ENCODE results near the gene PDLIM1. TPM values are rescaled to one million over a fixed set of nuclear protein-coding genes. Genes with fewer than 3 reads are reported as not detected.
"Not testable (repeated sequence)": the region's sequence is repeated elsewhere in the genome, so short reads cannot be mapped to it uniquely, and the experiment has no call there.

PDLIM1 gene
- total RNA-seq, 3 donors from 2014 or later = 0.66 to 2.8 (median 1.2) TPM

DNA sequence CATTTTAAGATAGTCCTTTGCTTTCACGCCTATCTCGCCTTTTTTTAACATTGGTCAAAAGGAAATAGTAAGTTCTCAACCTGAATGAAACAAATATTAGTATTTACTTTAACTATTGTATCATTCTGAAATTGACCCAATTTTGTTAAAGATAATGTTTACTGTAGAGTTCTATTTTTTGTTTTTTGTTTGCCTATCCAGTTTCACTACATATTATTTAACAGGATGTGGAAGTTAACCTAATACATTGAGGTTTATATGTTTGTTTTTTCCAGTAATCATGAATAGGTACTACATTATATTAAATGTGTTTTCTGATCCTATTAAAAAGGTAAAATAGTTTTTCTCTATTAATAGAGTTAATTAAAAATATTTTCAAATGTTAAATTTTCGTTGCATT lies 70.3 kb downstream of the PDLIM1 start:
- no peak overlapping the region for H3K4me3 Mint-ChIP-seq
- H3K27me3 Mint-ChIP-seq (ENCODE audit: low read depth) = peaks cover 3% of the 10 kb centered on the region
- no peak for ATAC-seq
- H3K4me1 Mint-ChIP-seq (ENCODE audit: low read depth) = no peaks in the 10 kb centered on the region
- peaks cover 5% of the 10 kb centered on the region for H3K9me3 Mint-ChIP-seq
- DNase-seq = no peak
- peaks cover 1% of the 10 kb centered on the region for H3K36me3 Mint-ChIP-seq (ENCODE audit: insufficient read depth)

DNA sequence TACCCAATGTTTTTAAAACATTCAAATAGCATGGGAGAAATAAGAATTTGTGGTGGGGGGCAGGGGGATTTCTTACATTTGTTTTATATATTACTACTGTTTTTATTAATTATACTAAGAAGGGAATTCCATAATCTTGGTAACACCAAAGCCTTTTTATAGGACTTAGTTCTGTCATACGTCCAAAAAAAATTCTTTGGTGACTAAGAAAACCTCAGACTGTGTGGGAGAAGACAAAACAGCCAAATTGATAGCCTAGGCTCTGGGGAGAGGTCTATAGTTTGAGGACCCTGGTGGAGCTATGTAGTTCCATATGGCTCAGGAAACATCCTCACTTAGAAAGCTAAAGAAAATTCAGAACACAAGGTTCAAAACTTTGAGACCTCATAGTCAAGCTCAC lies 73.3 kb downstream of the PDLIM1 start:
- DNase-seq (no peak), ATAC-seq (no peak)
- Mint-ChIP-seq H3K4me3 (no peak overlapping the region), H3K36me3 (ENCODE audit: insufficient read depth) (peaks cover 1% of the 10 kb centered on the region), H3K4me1 (ENCODE audit: low read depth) (no peaks in the 10 kb centered on the region), H3K9me3 (peaks cover 5% of the 10 kb centered on the region), H3K27me3 (ENCODE audit: low read depth) (peaks cover 3% of the 10 kb centered on the region)

DNA sequence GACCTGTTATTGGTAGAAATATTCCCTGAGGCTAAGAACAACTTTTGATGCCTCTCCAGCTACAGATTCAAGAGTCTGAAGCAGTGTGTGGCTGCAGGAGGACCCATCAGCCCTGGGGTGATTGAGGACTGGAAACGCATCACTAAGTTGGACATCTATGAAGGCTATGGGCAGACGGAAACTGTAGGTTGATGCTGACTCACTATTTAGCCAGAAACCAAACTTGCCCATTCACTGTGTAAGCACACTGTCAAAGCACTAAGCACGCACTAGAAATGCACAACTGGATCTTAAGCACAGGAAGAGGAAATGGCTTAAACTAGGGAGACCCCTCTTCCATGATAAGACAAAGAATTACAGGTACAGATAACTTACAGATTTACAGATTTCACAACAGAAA lies 76.0 kb downstream of the PDLIM1 start:
- Mint-ChIP-seq H3K9me3 (peaks cover 5% of the 10 kb centered on the region), H3K27me3 (ENCODE audit: low read depth) (peaks cover 3% of the 10 kb centered on the region), H3K36me3 (ENCODE audit: insufficient read depth) (peaks cover 1% of the 10 kb centered on the region), H3K4me1 (ENCODE audit: low read depth) (no peaks in the 10 kb centered on the region), H3K4me3 (no peak overlapping the region)
- DNase-seq (no peak), ATAC-seq (no peak)

DNA sequence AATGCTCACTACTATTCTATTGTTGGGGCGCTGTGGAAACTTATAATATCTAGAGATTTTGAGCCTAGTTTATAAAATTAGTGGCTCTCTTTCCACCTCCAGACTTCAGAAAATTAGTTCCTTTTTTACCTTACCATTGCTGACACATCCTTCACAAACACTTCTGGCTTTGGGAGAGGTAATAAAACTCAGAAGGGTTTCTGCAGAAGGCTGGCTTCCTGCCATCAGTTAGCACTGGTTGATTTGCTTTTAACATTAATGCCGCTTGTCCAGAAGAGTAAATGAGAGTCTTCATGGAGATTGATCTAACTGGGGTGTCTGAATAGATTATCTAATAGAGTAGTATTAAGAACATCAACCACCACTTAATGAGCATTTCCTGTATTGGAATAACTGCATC lies 76.4 kb downstream of the PDLIM1 start:
- H3K27me3 Mint-ChIP-seq (ENCODE audit: low read depth) = peaks cover 3% of the 10 kb centered on the region
- H3K4me3 Mint-ChIP-seq = no peak overlapping the region
- no peaks in the 10 kb centered on the region for H3K4me1 Mint-ChIP-seq (ENCODE audit: low read depth)
- H3K36me3 Mint-ChIP-seq (ENCODE audit: insufficient read depth) = peaks cover 1% of the 10 kb centered on the region
- DNase-seq = no peak
- peaks cover 5% of the 10 kb centered on the region for H3K9me3 Mint-ChIP-seq
- no peak for ATAC-seq

DNA sequence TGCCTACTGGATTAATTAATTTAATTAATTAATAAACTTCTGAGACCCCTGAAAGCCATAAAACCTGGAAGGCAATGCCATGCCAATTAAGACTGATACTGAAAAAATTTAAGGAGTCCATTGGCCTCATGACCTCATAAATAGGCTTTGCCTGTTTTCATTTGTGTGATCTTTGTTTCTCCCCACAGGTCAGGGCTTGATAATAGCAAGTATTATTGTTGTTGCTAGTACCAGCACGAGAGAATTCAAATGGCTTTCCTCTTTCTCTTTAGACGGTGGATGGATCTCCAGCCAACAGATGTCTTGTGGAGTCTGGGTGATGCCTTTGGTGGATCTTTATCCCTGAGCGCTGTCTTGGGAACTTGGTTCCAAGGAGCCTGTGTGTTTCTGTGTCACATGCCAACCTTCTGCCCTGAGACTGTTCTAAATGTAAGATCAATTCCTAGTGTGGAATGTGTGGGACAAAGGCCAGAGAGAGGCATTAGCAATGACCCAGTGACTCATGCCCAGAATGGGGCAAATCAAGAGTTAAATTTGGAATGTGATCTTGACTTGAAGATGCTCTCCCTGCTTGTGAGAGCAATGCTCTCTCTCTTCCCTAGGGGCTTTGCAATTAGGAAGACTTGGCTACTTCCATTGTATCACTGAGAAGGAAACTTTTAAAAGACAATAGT lies 79.1 kb downstream of the PDLIM1 start:
- Mint-ChIP-seq H3K4me1 (ENCODE audit: low read depth) (no peaks in the 10 kb centered on the region), H3K27me3 (ENCODE audit: low read depth) (peaks cover 3% of the 10 kb centered on the region), H3K4me3 (no peak overlapping the region), H3K36me3 (ENCODE audit: insufficient read depth) (peaks cover 1% of the 10 kb centered on the region), H3K9me3 (peaks cover 5% of the 10 kb centered on the region)
- DNase-seq = no peak
- ATAC-seq = no peak

DNA sequence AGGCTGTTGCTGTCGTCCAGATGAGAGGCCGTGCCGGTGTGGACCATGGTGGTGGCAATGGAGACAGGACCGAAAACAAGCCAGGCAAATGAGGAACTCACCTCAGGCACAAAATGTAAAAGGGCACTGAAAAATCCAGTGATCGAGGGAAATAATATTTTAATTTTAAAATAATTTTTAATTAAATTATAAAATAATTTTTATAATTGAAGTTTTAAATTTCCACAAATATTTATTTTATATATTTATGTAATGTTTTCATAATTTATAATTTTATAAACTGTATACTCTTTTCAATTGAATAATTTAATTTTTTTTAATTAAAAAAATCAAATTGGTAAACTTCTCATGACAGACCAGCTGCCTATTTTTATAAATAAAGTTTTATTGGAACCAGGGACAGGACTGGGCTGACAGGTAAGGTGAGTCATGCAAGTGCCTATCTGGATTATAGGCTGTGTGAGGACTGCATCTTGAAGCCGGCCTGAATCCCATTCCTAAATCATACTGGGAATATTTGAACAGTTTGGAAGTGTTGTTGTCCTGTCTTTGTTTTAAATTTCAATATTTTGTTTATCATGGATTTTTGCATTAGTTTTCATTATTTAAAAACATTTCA lies 81.2 kb downstream of the PDLIM1 start:
- H3K9me3 Mint-ChIP-seq = no peaks in the 10 kb centered on the region
- no peaks in the 10 kb centered on the region for H3K4me1 Mint-ChIP-seq (ENCODE audit: low read depth)
- no peak overlapping the region for H3K4me3 Mint-ChIP-seq
- H3K27me3 Mint-ChIP-seq (ENCODE audit: low read depth) = peaks cover 3% of the 10 kb centered on the region
- DNase-seq = no peak
- no peak for ATAC-seq
- H3K36me3 Mint-ChIP-seq (ENCODE audit: insufficient read depth) = no peaks in the 10 kb centered on the region

DNA sequence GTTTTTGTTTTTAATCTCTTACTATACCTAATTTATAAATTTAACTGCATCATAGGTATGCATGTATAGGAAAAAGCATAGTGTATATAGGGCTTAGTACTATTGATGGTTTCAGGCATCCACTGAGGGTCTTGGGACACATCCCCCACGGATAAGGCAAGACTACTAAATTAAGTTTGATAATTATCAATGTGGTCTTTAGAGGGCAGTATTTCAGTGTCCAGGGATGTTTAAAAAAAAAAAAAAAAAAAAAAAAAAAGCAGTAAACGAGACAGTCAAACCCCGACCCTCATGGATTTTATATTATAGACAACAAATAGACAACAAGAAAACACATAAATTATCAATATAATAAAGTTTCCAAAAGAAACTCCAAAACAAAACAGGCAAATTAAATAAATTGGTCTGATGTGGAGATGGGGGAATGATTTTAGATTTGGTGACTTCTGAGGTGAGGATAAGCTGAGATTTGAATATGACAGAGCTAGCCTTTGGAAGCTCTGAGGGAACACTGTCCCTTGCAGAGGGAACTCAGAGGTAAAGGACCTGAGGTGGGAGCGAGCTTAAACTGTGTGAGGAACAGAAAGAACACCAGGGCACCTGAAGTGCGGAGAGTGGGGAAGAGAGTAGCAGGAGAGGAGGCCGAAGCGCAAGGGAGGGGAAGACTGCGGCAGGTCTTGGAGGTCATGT lies 82.0 kb downstream of the PDLIM1 start:
- ATAC-seq = no peak
- no peaks in the 10 kb centered on the region for H3K4me1 Mint-ChIP-seq (ENCODE audit: low read depth)
- no peaks in the 10 kb centered on the region for H3K36me3 Mint-ChIP-seq (ENCODE audit: insufficient read depth)
- no peak overlapping the region for H3K4me3 Mint-ChIP-seq
- H3K9me3 Mint-ChIP-seq = no peaks in the 10 kb centered on the region
- H3K27me3 Mint-ChIP-seq (ENCODE audit: low read depth) = peaks cover 3% of the 10 kb centered on the region
- no peak for DNase-seq

DNA sequence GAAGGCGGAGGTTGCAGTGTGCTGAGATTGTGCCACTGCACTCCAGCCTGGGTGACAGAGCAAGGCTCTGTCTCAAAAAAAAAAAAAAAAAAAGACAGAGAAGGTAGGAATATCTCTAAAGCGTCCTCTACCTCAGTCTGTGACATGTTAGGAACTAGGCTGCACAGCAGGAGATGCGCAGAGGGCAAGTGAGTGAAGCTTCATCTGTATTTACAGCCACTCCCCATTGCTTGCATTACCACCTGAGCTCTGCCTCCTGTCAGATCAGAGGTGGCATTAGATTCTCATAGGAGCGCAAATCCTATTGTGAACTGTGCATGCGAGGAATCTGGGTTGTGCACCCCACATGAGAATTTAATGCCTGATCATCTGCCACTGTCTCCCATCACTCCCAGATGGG lies 87.9 kb downstream of the PDLIM1 start:
- not testable (repeated sequence) for H3K4me3 Mint-ChIP-seq; ATAC-seq; H3K36me3 Mint-ChIP-seq (ENCODE audit: insufficient read depth); H3K4me1 Mint-ChIP-seq (ENCODE audit: low read depth); H3K9me3 Mint-ChIP-seq; DNase-seq; H3K27me3 Mint-ChIP-seq (ENCODE audit: low read depth)

DNA sequence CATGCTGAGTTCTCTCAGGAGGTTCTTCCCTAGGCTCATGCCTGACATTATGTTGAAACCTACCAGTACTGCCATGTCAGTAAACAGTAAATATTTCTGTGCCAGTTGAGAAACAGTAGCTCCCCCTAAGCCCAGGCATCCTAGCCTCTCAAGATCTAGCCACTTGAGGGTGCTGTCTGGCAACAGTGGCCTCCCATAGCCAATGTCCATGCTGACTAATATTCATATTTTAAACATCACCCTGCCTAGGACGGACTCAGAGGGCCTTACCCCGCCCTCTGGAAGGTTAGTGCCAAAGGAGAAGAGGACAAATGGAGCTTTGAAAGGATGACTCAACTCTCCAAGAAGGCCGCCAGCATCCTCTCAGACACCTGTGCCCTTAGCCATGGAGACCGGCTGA lies 89.1 kb downstream of the PDLIM1 start:
- ATAC-seq (no peak), DNase-seq (no peak)
- Mint-ChIP-seq H3K27me3 (ENCODE audit: low read depth) (no peaks in the 10 kb centered on the region), H3K9me3 (peaks cover 6% of the 10 kb centered on the region), H3K4me3 (no peak overlapping the region), H3K4me1 (ENCODE audit: low read depth) (no peaks in the 10 kb centered on the region), H3K36me3 (ENCODE audit: insufficient read depth) (no peaks in the 10 kb centered on the region)

DNA sequence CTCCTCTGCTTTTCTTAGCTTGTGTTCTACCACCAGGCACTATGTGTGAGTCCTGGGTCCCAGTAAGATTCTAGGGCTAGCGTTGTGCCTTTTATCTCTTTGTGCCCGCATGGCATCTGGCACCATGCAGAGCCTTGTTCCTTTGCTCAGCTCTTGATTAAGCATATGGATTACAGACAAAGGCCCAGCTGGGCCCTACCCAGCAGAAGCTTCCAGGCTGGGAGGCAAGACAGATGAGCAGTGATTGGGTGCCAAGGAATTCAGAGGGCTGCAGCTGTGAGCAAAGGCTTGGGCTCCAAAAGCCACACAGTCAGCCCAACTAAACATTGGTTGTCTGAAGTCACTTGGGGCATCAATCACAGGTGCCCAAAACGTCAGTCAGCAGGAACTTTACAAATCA lies 94.8 kb downstream of the PDLIM1 start:
- DNase-seq (no peak), ATAC-seq (no peak)
- H3K36me3 Mint-ChIP-seq (ENCODE audit: insufficient read depth) = no peaks in the 10 kb centered on the region
- H3K4me3 Mint-ChIP-seq = no peak overlapping the region
- no peaks in the 10 kb centered on the region for H3K4me1 Mint-ChIP-seq (ENCODE audit: low read depth)
- peaks cover 3% of the 10 kb centered on the region for H3K27me3 Mint-ChIP-seq (ENCODE audit: low read depth)
- peaks cover 6% of the 10 kb centered on the region for H3K9me3 Mint-ChIP-seq

DNA sequence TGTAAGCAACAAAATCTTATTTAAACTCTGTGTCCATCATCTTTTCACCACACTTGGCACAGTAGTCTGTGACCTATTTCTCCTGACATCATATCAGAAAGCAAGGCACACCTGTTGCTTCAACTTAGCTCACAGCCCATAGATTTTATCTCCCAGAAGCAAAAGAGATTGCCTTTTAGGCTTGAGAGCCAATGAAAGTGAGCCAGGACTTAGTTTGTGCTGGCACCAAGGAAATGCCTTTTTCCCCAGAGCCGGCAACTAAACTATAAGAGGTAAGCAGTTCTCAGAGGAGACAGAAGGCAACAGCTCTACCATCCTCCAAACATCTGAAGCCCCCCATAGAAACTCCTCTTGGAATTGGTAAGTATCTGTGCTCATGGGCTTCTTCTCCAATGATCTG lies 96.9 kb downstream of the PDLIM1 start, which contains the start of gene ACSM6:
TSS of gene ACSM6 (plus strand) at position 295 of the 400 bp plus-strand sequence. CDS start 248 bp downstream, outside the sequence.
- no peak within 1 kb of the TSS for H3K4me3 Mint-ChIP-seq

DNA sequence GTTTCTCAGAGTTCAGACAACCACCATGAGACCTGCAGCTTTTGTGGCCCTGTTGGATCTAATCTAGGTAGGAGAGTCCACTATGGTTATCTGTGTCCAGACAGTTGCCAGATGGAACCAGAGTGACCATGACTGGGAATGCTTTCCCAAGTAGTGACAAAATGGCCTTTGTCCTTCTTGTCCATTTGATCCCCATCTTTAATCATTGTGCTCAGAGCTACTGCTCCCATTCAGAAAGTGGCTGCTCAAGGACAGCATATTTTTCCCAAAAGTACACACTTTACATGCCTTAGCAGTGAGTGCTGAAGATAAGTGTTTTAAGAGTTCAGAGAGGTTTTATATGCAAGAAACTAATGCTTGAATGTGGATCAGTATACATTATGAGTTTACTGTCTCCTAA lies 102.2 kb downstream of the PDLIM1 start:
- H3K36me3 Mint-ChIP-seq (ENCODE audit: insufficient read depth) = no peaks in the 10 kb centered on the region
- peaks cover 3% of the 10 kb centered on the region for H3K4me1 Mint-ChIP-seq (ENCODE audit: low read depth)
- no peak for DNase-seq
- H3K27me3 Mint-ChIP-seq (ENCODE audit: low read depth) = peaks cover 13% of the 10 kb centered on the region
- no peak for ATAC-seq
- no peak overlapping the region for H3K4me3 Mint-ChIP-seq
- H3K9me3 Mint-ChIP-seq = no peaks in the 10 kb centered on the region

More for the DNA sequence above, 96.9 kb downstream of the PDLIM1 start, which contains the start of gene ACSM6:
- Mint-ChIP-seq H3K4me1 (ENCODE audit: low read depth) (no peaks in the 10 kb centered on the region), H3K36me3 (ENCODE audit: insufficient read depth) (no peaks in the 10 kb centered on the region), H3K27me3 (ENCODE audit: low read depth) (peaks cover 3% of the 10 kb centered on the region), H3K9me3 (no peaks in the 10 kb centered on the region)
- no peak for ATAC-seq
- DNase-seq = no peak

DNA sequence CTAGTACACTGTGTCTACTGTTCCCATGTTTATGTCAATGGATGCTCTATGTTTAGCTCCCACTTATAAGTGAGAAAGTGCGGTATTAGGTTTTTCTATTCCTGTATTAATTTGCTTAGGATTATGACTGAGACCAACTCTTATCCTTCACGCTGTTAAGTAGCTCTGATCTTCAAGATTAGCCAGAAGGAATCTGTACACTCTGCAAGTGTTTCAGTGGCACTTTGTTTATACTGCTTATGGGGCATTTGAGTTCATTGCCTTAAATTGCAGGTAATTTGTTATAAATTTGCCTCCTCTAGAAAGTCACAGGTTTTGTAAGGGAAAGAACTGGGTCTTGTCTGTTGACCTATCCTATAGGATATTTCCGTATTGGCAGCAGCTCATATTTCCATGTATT lies 103.2 kb downstream of the PDLIM1 start:
- DNase-seq = no peak
- Mint-ChIP-seq H3K4me3 (no peak overlapping the region), H3K9me3 (no peaks in the 10 kb centered on the region), H3K36me3 (ENCODE audit: insufficient read depth) (no peaks in the 10 kb centered on the region), H3K4me1 (ENCODE audit: low read depth) (peaks cover 5% of the 10 kb centered on the region), H3K27me3 (ENCODE audit: low read depth) (peaks cover 18% of the 10 kb centered on the region)
- ATAC-seq = no peak

All from activated T-cell treated with anti-CD3 and anti-CD28 coated beads, Interleukin-2, amount 50 U/mL, for 4 hours (primary cell).